K562 (cell line): ENCODE results near the gene AAMP.

ENCODE experiments used
- CHD2 ChIP-seq: IDR thresholded peaks from 2 replicates; pipeline ENCODE4 v1.6.1; 2011; ENCODE audit warnings: low read depth, low read length
- ETV6 ChIP-seq, 3 experiments: fragments of 150-350 bp in 1 of 3; sonication (generic) in 1 of 3; formaldehyde crosslinking in 1 of 3; IDR thresholded peaks; 2 replicates each; pipeline versions ENCODE4 v1.6.1 to v1.8.0; 2014 to 2022; ENCODE audit warnings: borderline replicate concordance in 2 of 3, low read depth in 2 of 3, antibody characterized with exemption in 1 of 3, low read length in 1 of 3, mild to moderate bottlenecking in 1 of 3, missing genetic modification reagents in 1 of 3
- POLR2A ChIP-seq: fragments of 450-650 bp; conservative IDR thresholded peaks from 2 replicates; pipeline ENCODE4 v1.6.1; 2016
- SMAD4 ChIP-seq: fragments of 250-450 bp; sonication (Bioruptor Pico); conservative IDR thresholded peaks from 2 replicates; pipeline ENCODE4 v1.8.0; 2021; ENCODE audit warnings: inconsistent platforms, mild to moderate bottlenecking, moderate library complexity
- SMARCA4 ChIP-seq: fragments of 450-650 bp; IDR thresholded peaks from 2 replicates; pipeline ENCODE4 v1.6.1; 2016
- TF ChIP-seq, protein P1 (sequence below): sonication (generic); formaldehyde crosslinking; IDR thresholded peaks from 2 replicates; pipeline ENCODE4 v1.8.0; 2022; ENCODE audit warnings: mild to moderate bottlenecking, missing genetic modification reagents
- TF ChIP-seq, protein P2 (sequence below), 3 experiments: IDR thresholded peaks in 2 of 3; conservative IDR thresholded peaks in 1 of 3; 2 replicates each; pipeline ENCODE4 v1.5.1; 2011 to 2012; ENCODE audit warnings: low read length in 3 of 3, mild to moderate bottlenecking in 3 of 3, control low read depth in 2 of 3, improper control_type of control experiment in 1 of 3, inconsistent platforms in 1 of 3, low read depth in 1 of 3, mixed read lengths in 1 of 3, moderate library complexity in 1 of 3; ENCODE audit not compliant: insufficient read depth in 2 of 3

GRCh38 chr2:218282173-218282991 lies 12.4 kb upstream of the AAMP start:
- TF ChIP-seq, protein P1, sequence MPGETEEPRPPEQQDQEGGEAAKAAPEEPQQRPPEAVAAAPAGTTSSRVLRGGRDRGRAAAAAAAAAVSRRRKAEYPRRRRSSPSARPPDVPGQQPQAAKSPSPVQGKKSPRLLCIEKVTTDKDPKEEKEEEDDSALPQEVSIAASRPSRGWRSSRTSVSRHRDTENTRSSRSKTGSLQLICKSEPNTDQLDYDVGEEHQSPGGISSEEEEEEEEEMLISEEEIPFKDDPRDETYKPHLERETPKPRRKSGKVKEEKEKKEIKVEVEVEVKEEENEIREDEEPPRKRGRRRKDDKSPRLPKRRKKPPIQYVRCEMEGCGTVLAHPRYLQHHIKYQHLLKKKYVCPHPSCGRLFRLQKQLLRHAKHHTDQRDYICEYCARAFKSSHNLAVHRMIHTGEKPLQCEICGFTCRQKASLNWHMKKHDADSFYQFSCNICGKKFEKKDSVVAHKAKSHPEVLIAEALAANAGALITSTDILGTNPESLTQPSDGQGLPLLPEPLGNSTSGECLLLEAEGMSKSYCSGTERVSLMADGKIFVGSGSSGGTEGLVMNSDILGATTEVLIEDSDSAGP (CRISPR knock-in tag) = no peak
- TF ChIP-seq SMAD4 (CRISPR knock-in tag) (no peak), ETV6 (IDR thresholded peaks at IDR 0.05; ENCODE audit: borderline replicate concordance in 1 of 2, low read depth in 2 of 2, low read length in 1 of 2) (no peak), ETV6 (CRISPR knock-in tag; IDR thresholded peaks at IDR 0.05; ENCODE audit: borderline replicate concordance) (no peak), POLR2A (no peak), SMARCA4 (no peak), CHD2 (no peak)
- TF ChIP-seq, protein P2, sequence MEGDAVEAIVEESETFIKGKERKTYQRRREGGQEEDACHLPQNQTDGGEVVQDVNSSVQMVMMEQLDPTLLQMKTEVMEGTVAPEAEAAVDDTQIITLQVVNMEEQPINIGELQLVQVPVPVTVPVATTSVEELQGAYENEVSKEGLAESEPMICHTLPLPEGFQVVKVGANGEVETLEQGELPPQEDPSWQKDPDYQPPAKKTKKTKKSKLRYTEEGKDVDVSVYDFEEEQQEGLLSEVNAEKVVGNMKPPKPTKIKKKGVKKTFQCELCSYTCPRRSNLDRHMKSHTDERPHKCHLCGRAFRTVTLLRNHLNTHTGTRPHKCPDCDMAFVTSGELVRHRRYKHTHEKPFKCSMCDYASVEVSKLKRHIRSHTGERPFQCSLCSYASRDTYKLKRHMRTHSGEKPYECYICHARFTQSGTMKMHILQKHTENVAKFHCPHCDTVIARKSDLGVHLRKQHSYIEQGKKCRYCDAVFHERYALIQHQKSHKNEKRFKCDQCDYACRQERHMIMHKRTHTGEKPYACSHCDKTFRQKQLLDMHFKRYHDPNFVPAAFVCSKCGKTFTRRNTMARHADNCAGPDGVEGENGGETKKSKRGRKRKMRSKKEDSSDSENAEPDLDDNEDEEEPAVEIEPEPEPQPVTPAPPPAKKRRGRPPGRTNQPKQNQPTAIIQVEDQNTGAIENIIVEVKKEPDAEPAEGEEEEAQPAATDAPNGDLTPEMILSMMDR (IDR thresholded peaks at IDR 0.05 in 2 of 3, conservative IDR thresholded peaks at IDR 0.05 in 1 of 3; ENCODE audit: insufficient read depth in 2 of 3, low read depth in 1 of 3, low read length in 3 of 3) = no peak
